ENCODE data around the gene ACP2. TPM values are rescaled to one million over a fixed set of nuclear protein-coding genes. Genes with fewer than 3 reads are reported as not detected.
"Not testable (repeated sequence)": the region's sequence is repeated elsewhere in the genome, so short reads cannot be mapped to it uniquely, and the experiment has no call there.

ACP2 gene
- total RNA-seq, 1 donor from 2014 or later, result 11.5 TPM

DNA sequence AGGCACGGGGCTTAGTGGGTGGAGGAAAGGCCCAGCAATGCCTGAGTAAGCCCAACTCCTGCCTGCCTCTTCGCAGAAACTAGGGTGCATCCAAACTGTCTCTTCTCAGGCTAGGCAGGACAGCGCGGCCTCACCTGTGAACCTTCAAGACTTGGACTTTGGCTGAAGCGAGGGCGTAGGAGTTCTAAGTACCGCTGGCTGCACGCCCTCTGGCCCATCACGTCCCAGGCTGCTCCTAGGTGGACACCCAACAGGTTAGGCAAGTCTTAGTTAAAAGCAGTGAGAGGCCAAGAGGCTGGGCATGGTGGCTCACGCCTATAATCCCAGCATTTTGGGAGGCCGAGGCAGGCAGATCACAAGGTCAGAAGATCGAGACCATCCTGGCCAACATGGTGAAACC, 35.7 kb downstream of the ACP2 start:
- Histone ChIP-seq H3K9ac (ENCODE audit: low read depth in 1 of 3, low read length in 3 of 3) (no peak overlapping the region), H3K4me3 (ENCODE audit: low read length in 3 of 3) (no peak overlapping the region), H3K4me1 (ENCODE audit: control insufficient read depth in 3 of 3, insufficient read depth in 3 of 3, low read length in 3 of 3) (peaks cover 25 to 32% (median 27%) of the 10 kb centered on the region in 3 donors), H3K9me3 (ENCODE audit: control insufficient read depth in 3 of 3, low read length in 3 of 3) (no peaks in the 10 kb centered on the region), H3K27me3 (ENCODE audit: control insufficient read depth in 3 of 3, insufficient read depth in 3 of 3, low read length in 3 of 3) (no peaks in the 10 kb centered on the region), H3K36me3 (ENCODE audit: control insufficient read depth in 3 of 3, insufficient read depth in 3 of 3, low read length in 3 of 3) (peaks cover 0 to 2% (median 0%) of the 10 kb centered on the region in 3 donors), H3K27ac (ENCODE audit: low read depth, low read length) (no peak overlapping the region)

DNA sequence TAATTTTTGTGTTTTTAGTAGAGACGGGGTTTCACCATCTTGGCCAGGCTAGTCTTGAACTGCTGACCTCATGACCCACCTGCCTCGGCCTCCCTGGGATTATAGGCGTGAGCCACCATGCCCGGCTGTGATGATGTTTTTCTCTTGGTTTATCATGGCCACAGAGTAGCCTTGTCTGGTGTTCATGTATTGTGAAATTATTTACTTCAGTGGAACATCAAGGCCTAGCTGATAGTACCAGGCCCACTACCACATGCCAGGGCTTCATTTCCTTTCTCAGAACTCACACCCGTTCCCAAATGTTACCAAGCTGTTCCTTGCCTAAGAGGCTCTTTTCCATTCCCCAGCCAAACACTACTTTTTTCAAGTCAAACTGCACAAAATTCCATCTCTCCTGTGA, 40.0 kb downstream of the ACP2 start:
- Histone ChIP-seq H3K4me3 (ENCODE audit: low read length in 3 of 3) (no peak overlapping the region), H3K9ac (ENCODE audit: low read depth in 1 of 3, low read length in 3 of 3) (no peak overlapping the region), H3K27ac (ENCODE audit: low read depth, low read length) (no peak overlapping the region), H3K9me3 (ENCODE audit: control insufficient read depth in 3 of 3, low read length in 3 of 3) (no peaks in the 10 kb centered on the region), H3K4me1 (ENCODE audit: control insufficient read depth in 3 of 3, insufficient read depth in 3 of 3, low read length in 3 of 3) (peaks cover 0 to 3% (median 0%) of the 10 kb centered on the region in 3 donors), H3K27me3 (ENCODE audit: control insufficient read depth in 3 of 3, insufficient read depth in 3 of 3, low read length in 3 of 3) (no peaks in the 10 kb centered on the region), H3K36me3 (ENCODE audit: control insufficient read depth in 3 of 3, insufficient read depth in 3 of 3, low read length in 3 of 3) (no peaks in the 10 kb centered on the region)

DNA sequence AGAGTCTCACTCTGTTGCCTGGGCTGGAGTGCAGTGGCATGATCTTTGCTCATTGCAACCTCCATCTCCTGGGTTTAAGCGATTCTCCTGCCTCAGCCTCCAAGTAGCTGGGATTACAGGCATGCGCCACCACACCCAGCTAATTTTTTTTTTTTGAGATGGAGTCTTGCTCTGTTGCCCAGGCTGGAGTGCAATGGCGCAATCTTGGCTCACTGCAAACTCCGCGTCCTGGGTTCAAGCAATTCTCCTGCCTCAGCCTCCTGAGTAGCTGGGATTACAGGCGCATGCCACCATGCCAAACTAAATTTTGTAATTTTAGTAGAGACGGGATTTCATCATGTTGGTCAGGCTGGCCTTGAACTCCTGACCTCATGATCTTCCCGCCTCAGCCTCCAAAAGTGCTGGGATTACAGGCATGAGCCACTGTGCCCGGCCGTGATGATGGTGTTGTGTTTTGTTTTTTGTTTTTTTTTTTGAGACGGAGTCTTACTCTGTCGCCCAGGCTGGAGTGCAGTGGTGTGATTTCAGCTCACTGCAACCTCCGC, 40.5 kb downstream of the ACP2 start:
- H3K4me3 ChIP-seq (ENCODE audit: low read length in 3 of 3); H3K27ac ChIP-seq (ENCODE audit: low read depth, low read length); H3K9me3 ChIP-seq (ENCODE audit: control insufficient read depth in 3 of 3, low read length in 3 of 3): not testable (repeated sequence)

DNA sequence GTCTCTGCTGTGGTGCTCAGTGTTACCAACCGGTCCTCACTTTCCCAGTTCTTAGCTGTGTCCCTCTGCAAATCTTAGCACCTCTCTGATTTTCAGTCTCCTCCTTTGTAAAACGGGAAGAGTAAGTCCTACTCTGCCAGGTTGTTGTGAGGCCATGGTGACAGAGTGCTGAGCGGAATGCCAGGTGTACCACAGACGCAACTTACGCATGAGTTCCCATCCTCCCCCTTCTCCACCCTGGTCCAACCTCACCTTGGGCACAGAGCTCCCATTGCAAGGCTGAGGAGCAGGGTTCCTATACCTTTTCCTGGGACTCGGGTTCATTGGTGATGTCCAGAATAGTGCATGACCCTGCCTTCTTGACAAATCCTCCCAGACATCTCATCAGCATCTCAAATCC, 41.2 kb downstream of the ACP2 start:
- no peak overlapping the region for H3K27ac ChIP-seq (ENCODE audit: low read depth, low read length)
- no peaks in the 10 kb centered on the region for H3K9me3 ChIP-seq (ENCODE audit: control insufficient read depth in 3 of 3, low read length in 3 of 3)
- no peaks in the 10 kb centered on the region for H3K4me1 ChIP-seq (ENCODE audit: control insufficient read depth in 3 of 3, insufficient read depth in 3 of 3, low read length in 3 of 3)
- no peaks in the 10 kb centered on the region for H3K27me3 ChIP-seq (ENCODE audit: control insufficient read depth in 3 of 3, insufficient read depth in 3 of 3, low read length in 3 of 3)
- no peak overlapping the region for H3K9ac ChIP-seq (ENCODE audit: low read depth in 1 of 3, low read length in 3 of 3)
- no peaks in the 10 kb centered on the region for H3K36me3 ChIP-seq (ENCODE audit: control insufficient read depth in 3 of 3, insufficient read depth in 3 of 3, low read length in 3 of 3)
- no peak overlapping the region for H3K4me3 ChIP-seq (ENCODE audit: low read length in 3 of 3)

More for the DNA sequence above, 40.5 kb downstream of the ACP2 start:
- not testable (repeated sequence) for H3K36me3 ChIP-seq (ENCODE audit: control insufficient read depth in 3 of 3, insufficient read depth in 3 of 3, low read length in 3 of 3); H3K9ac ChIP-seq (ENCODE audit: low read depth in 1 of 3, low read length in 3 of 3); H3K27me3 ChIP-seq (ENCODE audit: control insufficient read depth in 3 of 3, insufficient read depth in 3 of 3, low read length in 3 of 3); H3K4me1 ChIP-seq (ENCODE audit: control insufficient read depth in 3 of 3, insufficient read depth in 3 of 3, low read length in 3 of 3)

DNA sequence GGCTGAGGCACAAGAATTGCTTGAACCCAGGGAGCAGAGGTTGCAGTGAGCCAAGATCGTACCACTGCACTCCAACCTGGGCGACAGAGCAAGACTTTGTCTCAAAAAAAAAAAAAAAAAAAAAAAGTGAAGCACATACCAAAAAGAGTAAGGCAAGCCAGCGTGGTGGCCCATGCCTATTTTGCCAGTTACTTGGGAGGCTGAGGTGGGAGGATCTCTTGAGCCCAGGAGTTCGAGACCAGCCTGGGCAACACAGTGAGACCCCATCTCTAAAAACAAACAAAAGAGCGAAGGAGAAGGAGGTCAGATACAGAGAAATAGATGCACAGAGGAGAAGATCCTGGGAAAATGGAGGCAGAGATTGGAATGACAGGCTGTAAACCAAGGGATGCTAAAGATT, 42.0 kb downstream of the ACP2 start:
- H3K27ac ChIP-seq (ENCODE audit: low read depth, low read length); H3K9me3 ChIP-seq (ENCODE audit: control insufficient read depth in 3 of 3, low read length in 3 of 3); H3K36me3 ChIP-seq (ENCODE audit: control insufficient read depth in 3 of 3, insufficient read depth in 3 of 3, low read length in 3 of 3); H3K4me3 ChIP-seq (ENCODE audit: low read length in 3 of 3); H3K4me1 ChIP-seq (ENCODE audit: control insufficient read depth in 3 of 3, insufficient read depth in 3 of 3, low read length in 3 of 3); H3K27me3 ChIP-seq (ENCODE audit: control insufficient read depth in 3 of 3, insufficient read depth in 3 of 3, low read length in 3 of 3); H3K9ac ChIP-seq (ENCODE audit: low read depth in 1 of 3, low read length in 3 of 3): not testable (repeated sequence)

DNA sequence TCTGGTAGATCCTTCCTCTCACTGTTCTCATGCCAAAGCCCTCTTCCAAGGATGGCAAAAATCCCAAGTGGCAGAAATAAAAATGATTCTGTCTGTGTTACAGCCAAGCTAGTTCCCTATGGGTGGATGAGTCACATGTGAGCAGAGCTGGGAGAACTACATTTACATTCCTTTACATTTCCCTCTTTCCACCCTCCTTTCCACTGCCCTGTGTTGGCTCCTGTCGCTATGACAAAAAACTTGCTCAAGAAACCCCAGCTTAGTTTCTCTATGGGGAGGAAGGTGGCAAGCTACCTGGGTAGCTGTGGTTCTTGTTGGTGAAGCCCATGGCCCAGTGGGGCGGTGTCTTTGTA, 44.0 kb downstream of the ACP2 start:
- Histone ChIP-seq H3K9me3 (ENCODE audit: control insufficient read depth in 3 of 3, low read length in 3 of 3) (no peaks in the 10 kb centered on the region), H3K4me1 (ENCODE audit: control insufficient read depth in 3 of 3, insufficient read depth in 3 of 3, low read length in 3 of 3) (no peaks in the 10 kb centered on the region), H3K4me3 (ENCODE audit: low read length in 3 of 3) (no peak overlapping the region), H3K27me3 (ENCODE audit: control insufficient read depth in 3 of 3, insufficient read depth in 3 of 3, low read length in 3 of 3) (no peaks in the 10 kb centered on the region), H3K36me3 (ENCODE audit: control insufficient read depth in 3 of 3, insufficient read depth in 3 of 3, low read length in 3 of 3) (no peaks in the 10 kb centered on the region), H3K9ac (ENCODE audit: low read depth in 1 of 3, low read length in 3 of 3) (no peak overlapping the region), H3K27ac (ENCODE audit: low read depth, low read length) (no peak overlapping the region)

DNA sequence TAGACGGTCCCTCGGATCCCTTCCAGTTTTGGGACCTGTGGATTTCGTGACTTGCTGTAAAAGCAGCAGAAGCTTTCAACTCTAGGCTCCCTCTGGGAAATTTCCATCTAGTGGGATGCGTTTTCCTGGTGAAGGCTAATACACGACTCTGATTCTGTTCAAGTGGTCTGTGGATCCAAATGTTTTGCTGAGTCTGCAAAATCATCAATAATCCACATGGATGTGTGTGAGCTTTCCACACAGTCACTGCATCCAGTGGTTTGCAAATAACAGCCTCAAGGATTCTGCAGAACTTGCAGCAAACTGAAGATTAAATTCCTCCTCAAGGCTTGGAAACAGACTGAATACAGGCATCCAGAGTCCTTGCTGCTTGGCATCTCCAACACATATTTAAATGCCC, 46.0 kb downstream of the ACP2 start:
- H3K4me1 ChIP-seq (ENCODE audit: control insufficient read depth in 3 of 3, insufficient read depth in 3 of 3, low read length in 3 of 3), result no peaks in the 10 kb centered on the region

DNA sequence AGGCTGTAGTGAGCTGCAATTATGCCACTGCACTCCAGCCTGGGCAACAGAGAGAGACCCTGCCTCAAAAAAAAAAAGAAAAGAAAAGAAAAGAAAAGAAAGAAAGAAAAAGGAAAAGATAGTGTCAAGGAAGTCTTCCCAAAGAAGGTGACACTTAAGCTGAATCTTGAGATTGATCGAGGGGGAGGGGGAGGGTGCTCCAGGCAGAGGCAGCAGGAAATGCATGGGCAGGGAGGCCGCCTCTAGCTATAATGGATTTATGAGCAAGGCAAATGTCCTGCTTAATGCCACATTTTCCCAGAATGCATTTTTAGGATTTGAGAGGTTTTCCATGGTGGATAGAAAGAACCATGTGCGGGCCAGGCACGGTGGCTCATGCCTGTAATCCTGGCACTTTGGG, 47.6 kb downstream of the ACP2 start:
- Histone ChIP-seq H3K4me1 (ENCODE audit: control insufficient read depth in 3 of 3, insufficient read depth in 3 of 3, low read length in 3 of 3) (no peaks in the 10 kb centered on the region), H3K4me3 (ENCODE audit: low read length in 3 of 3) (no peak overlapping the region), H3K9me3 (ENCODE audit: control insufficient read depth in 3 of 3, low read length in 3 of 3) (no peaks in the 10 kb centered on the region), H3K27ac (ENCODE audit: low read depth, low read length) (no peak overlapping the region), H3K27me3 (ENCODE audit: control insufficient read depth in 3 of 3, insufficient read depth in 3 of 3, low read length in 3 of 3) (no peaks in the 10 kb centered on the region), H3K36me3 (ENCODE audit: control insufficient read depth in 3 of 3, insufficient read depth in 3 of 3, low read length in 3 of 3) (no peaks in the 10 kb centered on the region), H3K9ac (ENCODE audit: low read depth in 1 of 3, low read length in 3 of 3) (no peak overlapping the region)

More for the DNA sequence above, 46.0 kb downstream of the ACP2 start:
- Histone ChIP-seq H3K36me3 (ENCODE audit: control insufficient read depth in 3 of 3, insufficient read depth in 3 of 3, low read length in 3 of 3) (no peaks in the 10 kb centered on the region), H3K4me3 (ENCODE audit: low read length in 3 of 3) (no peak overlapping the region), H3K9ac (ENCODE audit: low read depth in 1 of 3, low read length in 3 of 3) (no peak overlapping the region), H3K9me3 (ENCODE audit: control insufficient read depth in 3 of 3, low read length in 3 of 3) (no peaks in the 10 kb centered on the region), H3K27me3 (ENCODE audit: control insufficient read depth in 3 of 3, insufficient read depth in 3 of 3, low read length in 3 of 3) (no peaks in the 10 kb centered on the region), H3K27ac (ENCODE audit: low read depth, low read length) (no peak overlapping the region)

DNA sequence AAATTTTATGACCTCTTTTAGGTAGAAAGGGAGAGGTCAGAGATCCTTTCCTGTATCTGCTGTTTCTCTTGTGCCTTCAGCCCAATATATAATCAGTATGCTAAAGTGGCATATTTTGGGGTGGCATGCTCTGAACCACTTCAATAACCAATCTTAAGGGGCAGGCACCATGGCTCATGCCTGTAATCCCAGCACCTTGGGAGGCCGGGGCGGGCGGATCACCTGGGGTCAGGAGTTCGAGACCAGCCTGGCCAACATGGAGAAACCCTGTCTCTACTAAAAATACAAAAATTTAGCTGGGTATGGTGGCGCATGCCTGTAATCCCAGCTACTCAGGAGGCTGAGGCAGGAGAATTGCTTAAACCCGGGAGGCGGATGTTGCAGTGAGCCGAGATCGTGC, 50.5 kb downstream of the ACP2 start:
- H3K9me3 ChIP-seq (ENCODE audit: control insufficient read depth in 3 of 3, low read length in 3 of 3); H3K36me3 ChIP-seq (ENCODE audit: control insufficient read depth in 3 of 3, insufficient read depth in 3 of 3, low read length in 3 of 3); H3K9ac ChIP-seq (ENCODE audit: low read depth in 1 of 3, low read length in 3 of 3); H3K4me3 ChIP-seq (ENCODE audit: low read length in 3 of 3); H3K4me1 ChIP-seq (ENCODE audit: control insufficient read depth in 3 of 3, insufficient read depth in 3 of 3, low read length in 3 of 3); H3K27ac ChIP-seq (ENCODE audit: low read depth, low read length); H3K27me3 ChIP-seq (ENCODE audit: control insufficient read depth in 3 of 3, insufficient read depth in 3 of 3, low read length in 3 of 3): not testable (repeated sequence)

DNA sequence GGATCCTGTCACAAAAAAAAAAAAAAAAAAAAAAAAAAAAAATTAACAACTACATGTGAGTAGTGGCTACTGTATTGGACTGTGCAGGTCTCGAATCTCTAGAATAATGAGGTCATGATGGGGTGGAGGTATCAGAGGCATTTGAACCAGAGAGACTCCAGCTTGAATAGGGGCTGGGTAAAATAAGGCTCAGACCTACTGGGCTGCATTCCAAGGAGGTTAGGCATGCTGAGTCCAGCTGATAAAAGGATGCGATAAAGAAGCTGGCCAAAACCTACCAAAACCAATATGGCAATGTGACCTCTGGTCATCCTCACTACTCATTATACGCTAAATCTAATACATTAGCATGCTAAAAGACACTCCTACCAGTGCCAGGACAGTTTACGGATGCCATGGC, 56.5 kb downstream of the ACP2 start:
- H3K9me3 ChIP-seq (ENCODE audit: control insufficient read depth in 3 of 3, low read length in 3 of 3), result no peaks in the 10 kb centered on the region
- no peak overlapping the region for H3K4me3 ChIP-seq (ENCODE audit: low read length in 3 of 3)
- H3K9ac ChIP-seq (ENCODE audit: low read depth in 1 of 3, low read length in 3 of 3), result no peak overlapping the region
- H3K27ac ChIP-seq (ENCODE audit: low read depth, low read length), result no peak overlapping the region
- H3K36me3 ChIP-seq (ENCODE audit: control insufficient read depth in 3 of 3, insufficient read depth in 3 of 3, low read length in 3 of 3), result no peaks in the 10 kb centered on the region
- peaks cover 18 to 26% (median 24%) of the 10 kb centered on the region in 3 donors for H3K4me1 ChIP-seq (ENCODE audit: control insufficient read depth in 3 of 3, insufficient read depth in 3 of 3, low read length in 3 of 3)
- H3K27me3 ChIP-seq (ENCODE audit: control insufficient read depth in 3 of 3, insufficient read depth in 3 of 3, low read length in 3 of 3), result no peaks in the 10 kb centered on the region

DNA sequence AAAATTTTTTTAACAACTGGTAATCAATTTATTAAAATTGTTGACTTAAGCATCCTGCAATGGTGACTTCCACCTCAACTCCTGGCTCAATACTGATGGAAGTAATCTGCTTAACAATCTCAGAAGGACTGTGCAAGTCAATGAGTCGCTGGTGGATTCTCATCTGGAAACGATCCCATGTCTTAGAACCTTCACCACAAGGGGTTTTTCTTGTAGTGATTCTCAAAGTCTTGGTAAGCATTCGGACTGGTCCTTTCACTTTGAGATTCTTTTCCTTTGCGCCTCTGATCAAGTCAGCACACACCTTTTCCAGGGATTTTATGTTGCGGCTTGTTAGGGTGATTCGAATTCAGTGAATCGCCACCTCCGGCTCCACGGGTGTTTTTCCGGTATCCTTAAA, 57.5 kb downstream of the ACP2 start:
- H3K27me3 ChIP-seq (ENCODE audit: control insufficient read depth in 3 of 3, insufficient read depth in 3 of 3, low read length in 3 of 3); H3K27ac ChIP-seq (ENCODE audit: low read depth, low read length): not testable (repeated sequence)

More for the DNA sequence above, 57.5 kb downstream of the ACP2 start:
- peaks cover 23 to 32% (median 29%) of the 10 kb centered on the region in 3 donors for H3K4me1 ChIP-seq (ENCODE audit: control insufficient read depth in 3 of 3, insufficient read depth in 3 of 3, low read length in 3 of 3)
- H3K36me3 ChIP-seq (ENCODE audit: control insufficient read depth in 3 of 3, insufficient read depth in 3 of 3, low read length in 3 of 3); H3K4me3 ChIP-seq (ENCODE audit: low read length in 3 of 3); H3K9me3 ChIP-seq (ENCODE audit: control insufficient read depth in 3 of 3, low read length in 3 of 3); H3K9ac ChIP-seq (ENCODE audit: low read depth in 1 of 3, low read length in 3 of 3): not testable (repeated sequence)
